HG02759 (cell line): ENCODE data around the gene TSPOAP1.

Experiments used
- ATAC-seq: cut with Tn5 transposase; IDR thresholded peaks from one replicate; pipeline ENCODE4 v1.9.1; 2021; ENCODE audit warnings: mild to moderate bottlenecking, moderate library complexity; ENCODE audit not compliant: unreplicated experiment

Gene TSPOAP1

GRCh38 chr17:58280480-58281217 is 47.9 kb downstream of the TSPOAP1 start, which contains the start of gene MPO:
Gene MPO (minus strand): TSS chr17:58280935. CDS start chr17:58280758, 177 bp downstream.
- ATAC-seq, result no peak

GRCh38 chr17:58279736-58280479 is 48.7 kb downstream of the TSPOAP1 start:
- ATAC-seq, result no peak

GRCh38 chr17:58279016-58279711 is 49.4 kb downstream of the TSPOAP1 start:
- ATAC-seq, result no peak

- ATAC-seq, result no peak
Measured at GRCh38 chr17:58278661-58279015, 50.0 kb downstream of the TSPOAP1 start.

- no peak for ATAC-seq
Measured at GRCh38 chr17:58277802-58278595, 50.6 kb downstream of the TSPOAP1 start.

- no peak for ATAC-seq
Measured at GRCh38 chr17:58277107-58277801, 51.3 kb downstream of the TSPOAP1 start.

GRCh38 chr17:58276423-58276822 is 52.2 kb downstream of the TSPOAP1 start:
- ATAC-seq, result no peak

GRCh38 chr17:58275417-58275816 is 53.2 kb downstream of the TSPOAP1 start:
- ATAC-seq, result no peak

- ATAC-seq, result no peak
Measured at GRCh38 chr17:58273453-58274104, 55.0 kb downstream of the TSPOAP1 start.

- no peak for ATAC-seq
Measured at GRCh38 chr17:58272367-58273280, 56.0 kb downstream of the TSPOAP1 start.

GRCh38 chr17:58271216-58271931 is 57.2 kb downstream of the TSPOAP1 start:
- no peak for ATAC-seq

- no peak for ATAC-seq
Measured at GRCh38 chr17:58270476-58271215, 57.9 kb downstream of the TSPOAP1 start.

GRCh38 chr17:58269557-58270291 is 58.9 kb downstream of the TSPOAP1 start:
- ATAC-seq, result no peak

- ATAC-seq, result no peak
Measured at GRCh38 chr17:58268774-58269556, 59.6 kb downstream of the TSPOAP1 start.

GRCh38 chr17:58268326-58268725 is 60.3 kb downstream of the TSPOAP1 start:
- ATAC-seq, result no peak
